ENCODE results near the gene UROS.

The UROS gene

GRCh38 chr10:125845617-125846016, 22.6 kb upstream of the UROS start:
- DNase-seq (ENCODE audit: extremely low read depth, low read depth) = no peak
- no peak for TF ChIP-seq CTCF (IDR thresholded peaks at IDR 0.05; ENCODE audit: low read depth, low read length)

- no peak for DNase-seq (ENCODE audit: extremely low read depth, low read depth)
- TF ChIP-seq CTCF (IDR thresholded peaks at IDR 0.05; ENCODE audit: low read depth, low read length) = no peak
These were observed 21.7 kb upstream of the UROS start for GRCh38 chr10:125844751-125845221.

GRCh38 chr10:125843603-125844329, 20.7 kb upstream of the UROS start:
- DNase-seq (ENCODE audit: extremely low read depth, low read depth) = no peak
- no peak for TF ChIP-seq CTCF (IDR thresholded peaks at IDR 0.05; ENCODE audit: low read depth, low read length)

GRCh38 chr10:125840955-125841354, 17.9 kb upstream of the UROS start:
- no peak for DNase-seq (ENCODE audit: extremely low read depth, low read depth)
- TF ChIP-seq CTCF (IDR thresholded peaks at IDR 0.05; ENCODE audit: low read depth, low read length) = no peak

GRCh38 chr10:125840406-125840805, 17.3 kb upstream of the UROS start:
- DNase-seq (ENCODE audit: extremely low read depth, low read depth) = no peak
- no peak for TF ChIP-seq CTCF (IDR thresholded peaks at IDR 0.05; ENCODE audit: low read depth, low read length)

- no peak for DNase-seq (ENCODE audit: extremely low read depth, low read depth)
- no peak for TF ChIP-seq CTCF (IDR thresholded peaks at IDR 0.05; ENCODE audit: low read depth, low read length)
These were observed 15.9 kb upstream of the UROS start for GRCh38 chr10:125838802-125839575.

GRCh38 chr10:125836746-125837145, 13.7 kb upstream of the UROS start:
- no peak for DNase-seq (ENCODE audit: extremely low read depth, low read depth)
- no peak for TF ChIP-seq CTCF (IDR thresholded peaks at IDR 0.05; ENCODE audit: low read depth, low read length)

Measured in AG09319 (cell line).